ENCODE results near the gene KAZN.

KAZN gene

DNA sequence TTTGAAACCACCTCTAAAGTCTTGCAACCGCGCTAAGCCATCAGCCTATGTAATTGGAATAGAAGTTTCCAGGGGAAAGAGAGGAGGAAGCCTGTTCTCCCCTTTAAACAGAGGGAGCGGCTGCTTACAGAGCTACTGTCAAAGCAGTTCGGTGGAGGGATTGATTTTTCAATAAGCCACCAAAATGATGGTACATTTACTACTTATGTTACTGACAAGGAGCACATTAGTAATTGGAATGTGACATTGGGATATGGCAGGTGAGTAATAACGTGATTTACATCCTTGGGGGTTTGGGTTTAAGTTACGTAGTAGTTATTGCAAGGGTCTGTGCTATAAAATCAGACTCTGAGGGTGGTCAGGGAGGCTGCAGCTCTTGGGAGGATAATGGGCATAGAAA is 257.3 kb downstream of the KAZN start:
- no peak for DNase-seq (ENCODE audit: low read depth)

DNA sequence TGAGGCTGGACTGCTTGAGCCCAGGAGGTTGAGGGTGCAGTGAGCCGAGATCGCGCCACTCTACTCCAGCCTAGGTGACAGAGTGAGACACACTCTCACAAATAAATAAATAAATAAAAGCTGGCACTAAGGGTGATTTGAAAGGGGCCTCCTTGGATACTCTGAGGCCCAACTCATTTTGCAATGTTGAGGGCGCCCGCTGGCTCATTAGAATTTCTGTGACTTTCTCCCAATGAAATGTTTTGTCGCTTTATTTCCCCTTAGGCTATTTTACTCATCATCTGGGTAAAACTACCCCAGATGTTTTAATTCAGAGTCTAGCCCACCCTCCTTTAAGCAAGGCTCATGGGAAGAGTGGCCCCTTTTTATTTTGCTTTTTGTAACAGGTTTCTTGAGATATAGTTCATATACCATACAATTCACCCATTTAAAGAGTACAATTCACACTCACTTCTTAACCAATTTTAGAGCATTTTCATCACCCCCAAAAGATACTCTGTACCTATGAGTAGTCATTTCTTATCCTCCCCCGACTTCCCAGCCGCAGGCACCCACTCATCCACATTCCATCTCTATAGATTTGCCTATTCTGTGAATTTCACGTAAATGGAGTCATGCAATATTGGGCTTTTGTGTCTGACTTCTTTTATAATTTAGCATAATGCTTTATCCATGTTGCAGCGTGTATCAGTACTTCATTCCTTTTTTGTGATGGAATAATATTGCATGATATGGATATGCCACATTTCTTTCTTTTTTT is 259.1 kb downstream of the KAZN start:
- H3K4me3 ChIP-seq (ENCODE audit: low read depth, low read length), result no peak overlapping the region
- DNase-seq (ENCODE audit: low read depth), result no peak
- no peak for TF ChIP-seq CTCF (IDR thresholded peaks at IDR 0.05; ENCODE audit: control insufficient read depth, extremely low read depth, insufficient read depth)

More for the DNA sequence above, 257.3 kb downstream of the KAZN start:
- TF ChIP-seq CTCF (IDR thresholded peaks at IDR 0.05; ENCODE audit: control insufficient read depth, extremely low read depth, insufficient read depth), result no peak
- no peak overlapping the region for H3K4me3 ChIP-seq (ENCODE audit: low read depth, low read length)

GRCh38 chr1:14862114-14862771 is 263.8 kb downstream of the KAZN start:
- DNase-seq (ENCODE audit: low read depth), result no peak
- TF ChIP-seq CTCF (IDR thresholded peaks at IDR 0.05; ENCODE audit: control insufficient read depth, extremely low read depth, insufficient read depth), result no peak
- no peak overlapping the region for H3K4me3 ChIP-seq (ENCODE audit: low read depth, low read length)

GRCh38 chr1:14865106-14865505 is 266.6 kb downstream of the KAZN start:
- DNase-seq (ENCODE audit: low read depth), result no peak
- no peak for TF ChIP-seq CTCF (IDR thresholded peaks at IDR 0.05; ENCODE audit: control insufficient read depth, extremely low read depth, insufficient read depth)
- no peak overlapping the region for H3K4me3 ChIP-seq (ENCODE audit: low read depth, low read length)

DNA sequence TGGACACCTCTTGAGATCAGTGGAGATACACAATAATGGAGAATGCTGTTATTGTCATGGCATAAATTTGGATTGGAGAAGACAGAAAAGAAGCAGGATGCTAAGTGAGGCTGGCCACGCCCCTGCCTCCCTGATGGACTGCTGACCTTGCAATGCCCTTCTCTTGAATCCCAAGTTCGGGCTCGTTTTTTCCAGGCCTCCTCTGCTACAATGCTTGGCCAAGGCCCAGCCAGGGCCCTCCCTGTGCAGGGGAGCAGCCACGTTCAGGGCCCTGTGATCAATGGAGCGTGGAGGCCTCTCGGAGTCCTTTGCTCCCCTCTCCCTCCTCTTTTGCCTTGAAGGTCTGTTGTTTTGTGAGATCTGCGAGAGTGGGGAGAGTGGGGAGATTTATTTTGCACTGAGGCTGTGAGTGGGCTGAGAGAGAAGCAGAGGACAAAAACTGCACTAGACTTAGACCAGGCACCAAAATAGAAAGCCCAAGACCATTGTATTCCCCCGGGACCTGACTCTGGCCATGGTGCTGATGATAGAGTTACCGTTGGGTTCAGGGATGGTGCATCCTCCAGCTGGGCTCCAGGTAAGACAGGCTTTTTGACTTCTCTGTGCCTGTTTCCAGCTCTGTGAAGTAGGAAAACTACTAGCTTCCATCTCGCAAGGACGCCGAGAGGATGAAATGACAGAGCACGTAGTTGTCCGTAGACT is 268.6 kb downstream of the KAZN start:
- no peak for DNase-seq (ENCODE audit: low read depth)
- H3K4me3 ChIP-seq (ENCODE audit: low read depth, low read length), result no peak overlapping the region
- no peak for TF ChIP-seq CTCF (IDR thresholded peaks at IDR 0.05; ENCODE audit: control insufficient read depth, extremely low read depth, insufficient read depth)

DNA sequence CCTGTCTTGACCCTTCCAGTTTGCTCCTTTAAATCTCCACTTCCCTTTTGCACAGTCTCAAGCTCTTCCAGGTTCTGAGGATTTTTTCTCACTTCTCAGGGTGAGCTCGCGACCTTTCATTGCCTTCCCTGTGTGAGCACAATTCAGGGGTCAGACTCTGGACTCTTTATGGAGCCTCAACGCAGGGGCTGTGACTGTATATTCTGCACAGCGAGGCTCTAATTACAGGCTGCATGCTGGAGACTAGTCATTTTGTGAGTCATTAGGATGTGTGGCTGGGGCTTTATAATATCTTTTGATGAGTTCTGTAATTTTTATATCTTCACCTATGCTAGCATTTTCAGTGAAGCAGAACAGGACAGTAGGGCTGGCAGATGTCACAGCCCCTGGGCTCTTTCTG is 270.7 kb downstream of the KAZN start:
- DNase-seq (ENCODE audit: low read depth), result no peak
- no peak overlapping the region for H3K4me3 ChIP-seq (ENCODE audit: low read depth, low read length)
- no peak for TF ChIP-seq CTCF (IDR thresholded peaks at IDR 0.05; ENCODE audit: control insufficient read depth, extremely low read depth, insufficient read depth)

Measured in LNCaP clone FGC (cell line).